T-helper 2 cell (primary cell): ENCODE measurements around the gene IKZF3.
"Not testable (repeated sequence)": the region's sequence is repeated elsewhere in the genome, so short reads cannot be mapped to it uniquely, and the experiment has no call there.

Experiments
- DNase-seq, 5 experiments: peaks; one replicate each; pipeline versions ENCODE4 v3.0.0 to v3.0.0-alpha.2; 2012 to 2022

The IKZF3 gene

DNA sequence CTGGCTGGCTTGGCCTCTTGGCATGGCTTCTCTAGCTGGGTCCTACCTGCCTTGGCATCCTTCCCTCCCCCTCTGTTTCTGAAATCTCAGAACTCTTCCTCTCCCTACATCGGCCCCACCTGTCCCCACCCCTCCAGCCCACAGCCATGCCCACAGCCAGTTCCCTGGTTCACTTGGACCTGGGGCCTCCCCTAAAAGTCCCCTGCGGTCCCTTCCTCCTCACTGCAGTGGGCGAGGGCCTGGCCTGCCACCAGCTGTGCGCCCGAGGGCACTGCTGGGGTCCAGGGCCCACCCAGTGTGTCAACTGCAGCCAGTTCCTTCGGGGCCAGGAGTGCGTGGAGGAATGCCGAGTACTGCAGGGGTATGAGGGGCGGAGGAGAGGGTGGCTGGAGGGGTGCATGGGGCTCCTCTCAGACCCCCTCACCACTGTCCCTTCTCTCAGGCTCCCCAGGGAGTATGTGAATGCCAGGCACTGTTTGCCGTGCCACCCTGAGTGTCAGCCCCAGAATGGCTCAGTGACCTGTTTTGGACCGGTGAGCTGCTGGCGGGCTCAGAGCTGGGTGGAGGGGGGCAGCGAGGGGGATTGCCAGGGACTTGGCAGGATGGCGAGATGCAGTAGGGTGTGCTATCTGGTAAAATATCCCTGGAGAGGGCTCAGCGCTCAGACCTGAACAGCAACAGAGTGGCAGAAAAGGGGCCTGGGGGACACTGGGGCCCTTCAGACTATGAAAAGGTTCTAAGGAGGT, 147.9 kb downstream of the IKZF3 start:
- DNase-seq = no peak

GRCh38 chr17:39715375-39716072, 148.6 kb downstream of the IKZF3 start:
- no peak for DNase-seq

DNA sequence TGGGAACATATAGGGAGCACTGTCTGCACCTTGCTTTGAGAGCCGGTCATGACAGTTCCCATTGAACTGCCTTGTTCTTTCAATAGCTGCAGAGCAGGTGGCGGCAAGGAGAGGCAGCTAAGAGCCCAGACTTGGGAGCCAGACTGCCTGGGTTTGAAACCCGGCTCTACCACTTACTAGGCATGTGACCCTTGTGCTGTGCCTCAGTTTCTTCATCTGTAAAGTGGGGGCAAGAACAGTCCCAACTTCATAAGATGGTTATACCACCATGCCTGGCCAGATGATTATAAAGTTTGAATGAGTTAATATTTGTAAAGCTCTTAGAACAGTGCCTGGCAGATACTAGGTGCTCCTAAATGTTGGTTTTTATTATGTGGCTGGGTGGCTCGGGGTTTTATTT, 149.9 kb downstream of the IKZF3 start:
- DNase-seq = no peak

DNA sequence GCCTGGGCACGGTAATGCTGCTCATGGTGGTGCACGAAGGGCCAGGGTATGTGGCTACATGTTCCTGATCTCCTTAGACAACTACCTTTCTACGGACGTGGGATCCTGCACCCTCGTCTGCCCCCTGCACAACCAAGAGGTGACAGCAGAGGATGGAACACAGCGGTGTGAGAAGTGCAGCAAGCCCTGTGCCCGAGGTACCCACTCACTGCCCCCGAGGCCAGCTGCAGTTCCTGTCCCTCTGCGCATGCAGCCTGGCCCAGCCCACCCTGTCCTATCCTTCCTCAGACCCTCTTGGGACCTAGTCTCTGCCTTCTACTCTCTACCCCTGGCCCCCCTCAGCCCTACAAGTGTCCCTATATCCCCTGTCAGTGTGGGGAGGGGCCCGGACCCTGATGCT, 152.3 kb downstream of the IKZF3 start:
- no peak for DNase-seq

- DNase-seq = not testable (repeated sequence)
These were observed 153.0 kb downstream of the IKZF3 start for GRCh38 chr17:39711071-39711470.

DNA sequence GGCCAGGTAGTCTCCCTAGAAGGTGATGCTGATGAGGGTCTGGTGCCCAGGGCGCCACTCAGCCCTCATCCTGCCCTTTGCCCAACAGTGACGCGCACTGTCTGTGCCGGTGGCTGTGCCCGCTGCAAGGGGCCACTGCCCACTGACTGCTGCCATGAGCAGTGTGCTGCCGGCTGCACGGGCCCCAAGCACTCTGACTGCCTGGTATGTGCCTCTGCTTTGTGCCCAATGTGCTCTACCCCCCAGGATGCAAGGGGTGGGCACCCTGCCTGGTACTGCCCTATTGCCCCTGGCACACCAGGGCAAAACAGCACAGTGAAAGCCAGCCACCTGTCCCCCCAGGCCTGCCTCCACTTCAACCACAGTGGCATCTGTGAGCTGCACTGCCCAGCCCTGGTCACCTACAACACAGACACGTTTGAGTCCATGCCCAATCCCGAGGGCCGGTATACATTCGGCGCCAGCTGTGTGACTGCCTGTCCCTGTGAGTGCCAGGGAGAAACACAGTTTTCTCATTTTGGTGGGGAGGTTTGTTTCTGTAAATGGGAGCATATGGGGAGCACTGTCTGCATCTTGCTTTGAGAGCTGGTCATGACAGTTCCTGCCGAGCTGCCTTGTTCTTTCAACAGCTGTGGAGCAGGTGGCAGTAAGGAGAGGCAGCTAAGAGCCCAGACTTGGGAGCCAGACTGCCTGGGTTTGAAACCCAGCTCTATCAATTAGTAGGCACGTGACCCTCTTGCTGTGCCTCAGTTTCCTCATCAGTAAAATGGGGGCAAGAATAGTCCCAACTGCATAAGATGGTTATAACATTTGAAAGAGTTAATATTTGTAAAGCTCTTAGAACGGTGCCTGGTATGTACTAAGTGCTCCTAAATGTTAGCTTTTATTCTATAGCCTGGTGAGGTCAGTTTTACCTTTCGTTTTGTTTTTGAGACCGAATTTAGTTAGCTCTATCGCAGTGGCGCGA, 153.8 kb downstream of the IKZF3 start:
- DNase-seq = no peak

DNA sequence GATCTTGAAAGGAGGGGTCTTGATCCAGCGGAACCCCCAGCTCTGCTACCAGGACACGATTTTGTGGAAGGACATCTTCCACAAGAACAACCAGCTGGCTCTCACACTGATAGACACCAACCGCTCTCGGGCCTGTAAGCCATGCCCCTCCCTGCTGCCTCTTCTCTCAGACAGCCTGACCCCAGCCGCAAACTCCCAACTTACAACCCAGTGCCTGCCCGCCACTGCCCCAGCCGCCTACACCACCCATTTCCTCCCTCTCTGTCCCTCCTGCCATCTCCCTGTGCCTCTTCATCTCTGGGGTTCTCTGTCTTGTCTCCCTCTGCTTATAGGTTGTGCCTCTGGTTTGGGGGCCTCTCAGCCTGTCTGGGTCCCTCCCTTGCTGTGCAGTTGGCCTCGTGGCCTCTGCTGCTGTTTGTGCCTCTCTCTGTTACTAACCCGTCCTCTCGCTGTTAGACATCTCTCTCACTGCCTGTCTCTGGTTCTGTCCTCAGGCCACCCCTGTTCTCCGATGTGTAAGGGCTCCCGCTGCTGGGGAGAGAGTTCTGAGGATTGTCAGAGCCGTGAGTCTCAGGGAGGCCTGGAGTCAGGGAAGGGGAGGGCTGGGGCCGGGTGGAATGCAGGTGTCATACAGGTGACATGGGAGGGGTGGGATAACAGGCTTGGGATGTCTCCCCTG, 154.7 kb downstream of the IKZF3 start:
- no peak for DNase-seq
